ENCODE results near the gene RNF7.
"Not testable (repeated sequence)": the region's sequence is repeated elsewhere in the genome, so short reads cannot be mapped to it uniquely, and the experiment has no call there.

RNF7 gene

DNA sequence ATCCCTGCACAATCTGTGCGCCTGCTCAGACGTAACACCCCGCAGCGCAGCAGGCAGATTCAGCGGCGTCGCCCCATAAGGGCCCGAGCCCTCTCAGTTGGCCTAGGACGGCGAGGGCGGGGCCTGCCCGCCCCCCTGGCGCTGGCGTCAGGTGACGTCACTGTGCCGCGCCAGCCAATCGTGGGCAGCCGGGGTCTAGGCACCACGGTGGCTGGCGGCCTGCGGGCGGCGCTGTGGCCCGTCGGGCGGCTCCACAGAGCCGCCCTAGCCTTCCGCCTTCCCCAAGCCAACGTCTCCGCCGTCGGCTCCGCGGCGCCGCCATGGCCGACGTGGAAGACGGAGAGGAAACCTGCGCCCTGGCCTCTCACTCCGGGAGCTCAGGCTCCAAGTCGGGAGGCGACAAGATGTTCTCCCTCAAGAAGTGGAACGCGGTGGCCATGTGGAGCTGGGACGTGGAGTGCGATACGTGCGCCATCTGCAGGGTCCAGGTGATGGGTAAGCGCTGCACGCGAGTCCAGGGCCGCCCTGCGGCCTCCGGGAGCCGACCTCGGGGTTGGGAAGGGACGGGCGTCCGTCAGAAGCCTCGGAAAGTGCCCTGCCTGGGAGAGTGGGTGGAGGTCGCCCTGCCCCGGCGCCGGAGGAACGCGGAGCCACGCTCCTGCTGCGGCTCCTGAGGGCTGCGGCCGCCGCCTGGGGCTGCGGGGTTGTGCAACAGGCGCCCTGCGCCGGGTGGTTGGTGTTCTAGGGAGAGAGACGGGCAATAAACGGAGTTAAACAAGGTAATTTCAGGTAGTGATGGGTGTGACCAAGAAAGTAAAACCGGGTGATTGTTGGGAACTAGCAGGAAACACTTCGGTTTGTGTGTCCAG is at the start of gene RNF7:
Gene RNF7, plus strand, starts transcription at position 277 of the 869 bp plus-strand sequence. Its CDS starts 44 bp downstream, at position 321.
- DNase-seq = peak; percentile 94

- peak; percentile 98 for DNase-seq
Observed at GRCh38 chr3:141690431-141691072, 47.5 kb upstream of the RNF7 start.

DNA sequence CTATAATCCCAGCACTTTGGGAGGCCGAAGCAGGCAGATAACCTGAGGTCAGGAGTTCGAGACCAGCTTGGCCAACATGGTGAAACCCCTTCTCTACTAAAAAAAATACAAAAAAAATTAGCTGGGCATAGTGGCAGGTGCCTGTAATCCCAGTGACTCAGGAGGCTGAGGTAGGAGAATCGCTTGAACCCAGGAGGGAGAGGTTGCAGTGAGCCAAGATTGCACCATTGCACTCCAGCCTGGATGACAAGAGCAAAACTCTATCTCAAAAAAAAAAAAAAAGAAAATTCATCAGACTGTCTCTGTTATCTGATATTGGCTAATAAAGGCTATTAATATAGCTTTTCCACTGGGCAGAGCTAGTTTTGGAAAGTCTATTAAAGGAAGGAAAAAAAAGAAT is 46.6 kb upstream of the RNF7 start:
- not testable (repeated sequence) for DNase-seq

DNA sequence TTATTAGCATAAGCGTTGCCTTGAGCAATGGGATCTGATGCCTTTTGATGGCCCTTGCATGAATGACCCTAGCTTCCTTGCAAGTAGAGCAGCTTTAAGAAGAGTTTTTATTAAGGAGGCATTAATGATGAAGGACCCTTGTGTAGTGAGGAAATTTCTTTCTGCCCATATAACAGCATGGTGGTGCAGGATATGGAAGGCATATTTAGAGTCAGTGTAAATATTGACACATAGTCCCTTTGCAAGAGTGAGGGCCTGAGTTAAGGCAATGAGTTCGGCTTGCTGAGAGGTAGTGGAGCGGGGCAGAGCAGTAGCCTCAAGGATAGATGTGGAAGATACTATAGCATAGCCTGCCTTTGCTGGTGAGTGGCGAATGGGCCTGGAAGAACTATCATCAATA is 45.1 kb upstream of the RNF7 start:
- DNase-seq = not testable (repeated sequence)

DNA sequence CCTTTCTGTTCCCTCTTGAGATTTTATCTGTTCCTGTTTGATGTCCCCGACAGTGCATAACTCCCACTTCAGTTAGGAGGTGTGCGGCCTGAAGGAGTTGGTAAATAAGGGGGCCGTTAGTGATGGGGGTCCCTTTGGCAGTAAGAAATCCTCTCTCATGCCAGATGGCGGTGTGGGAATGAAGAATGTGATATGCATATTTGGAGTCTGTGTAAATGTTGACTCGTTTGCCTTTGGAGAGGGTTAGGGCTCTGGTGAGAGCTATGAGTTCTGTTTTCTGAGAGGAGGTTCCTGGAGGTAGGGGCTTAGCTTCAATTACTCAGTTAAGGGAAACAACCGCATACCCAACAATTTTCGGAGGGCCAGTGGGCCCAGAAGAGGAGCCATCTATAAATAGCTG is 38.8 kb upstream of the RNF7 start:
- no peak for DNase-seq

- DNase-seq = no peak
Observed at GRCh38 chr3:141699897-141700296, 38.2 kb upstream of the RNF7 start.

DNA sequence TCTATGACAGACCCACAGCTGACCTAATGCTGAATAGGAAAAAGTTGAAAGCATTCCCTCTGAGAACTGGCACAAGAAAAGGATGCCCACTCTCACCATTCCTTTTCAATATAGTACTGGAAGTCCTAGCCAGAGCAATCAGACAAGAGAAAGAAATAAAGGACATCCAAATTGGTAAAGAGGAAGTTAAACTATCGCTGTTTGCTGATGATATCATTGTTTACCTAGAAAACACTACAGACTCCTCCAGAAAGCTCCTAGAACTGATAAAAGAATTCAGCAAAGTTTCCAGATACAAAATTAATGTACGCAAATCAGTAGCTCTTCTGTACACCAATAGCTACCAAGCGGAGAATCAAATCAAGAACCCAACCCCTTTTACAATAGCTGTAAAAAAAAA is 34.7 kb upstream of the RNF7 start:
- DNase-seq = not testable (repeated sequence)

- peak; percentile 25 for DNase-seq
Observed at GRCh38 chr3:141707741-141708203, 30.3 kb upstream of the RNF7 start.

DNA sequence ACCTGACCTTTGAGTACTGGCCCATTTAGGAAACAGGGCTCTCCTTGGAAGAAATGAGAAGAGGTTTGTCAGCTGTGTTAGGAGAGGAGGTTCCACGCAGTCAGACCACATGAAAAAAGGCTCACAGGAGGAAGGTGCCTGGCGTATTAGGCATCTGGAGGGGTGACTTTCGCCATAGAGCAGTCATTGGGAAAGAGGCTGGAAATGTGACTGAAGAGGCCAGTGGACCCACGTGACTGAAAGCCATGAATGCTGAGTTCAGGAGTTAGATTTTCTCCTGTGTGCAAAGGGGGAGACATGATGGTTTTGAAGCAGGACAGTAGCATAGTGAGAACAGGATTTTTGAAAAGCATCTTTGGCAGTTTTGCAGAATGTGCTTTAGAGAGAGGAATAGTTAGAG is 29.7 kb upstream of the RNF7 start:
- peak; percentile 61 for DNase-seq

DNA sequence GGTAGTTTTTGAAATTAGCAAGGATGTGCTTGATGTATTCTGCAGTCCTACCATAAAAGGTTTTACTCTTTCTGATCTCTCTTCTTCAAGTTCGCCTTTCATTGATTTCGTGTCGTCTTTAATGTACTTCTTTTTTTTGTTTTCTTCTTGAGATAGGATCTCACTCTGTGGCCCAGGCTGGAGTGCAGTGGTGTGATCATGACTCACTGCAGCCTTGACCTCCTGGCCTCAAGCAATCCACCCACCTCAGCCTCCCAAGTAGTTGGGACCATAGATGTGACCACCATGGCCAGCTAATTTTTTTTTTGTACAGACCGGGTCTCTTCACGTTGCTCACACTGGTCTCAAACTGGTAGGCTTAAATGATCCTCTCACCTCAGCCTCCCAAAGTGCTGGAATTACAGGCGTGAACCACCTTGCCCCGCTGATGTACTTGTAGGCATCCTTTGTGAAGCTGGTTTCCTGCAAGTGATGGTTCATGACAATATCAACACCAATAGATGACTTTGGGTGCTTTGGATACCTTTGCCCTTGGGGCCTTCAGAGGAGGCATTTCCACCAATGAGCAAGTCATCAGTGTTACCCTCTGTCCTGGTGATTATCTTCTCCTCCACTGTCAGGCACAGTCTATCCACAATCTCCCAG is 28.9 kb upstream of the RNF7 start:
- no peak for DNase-seq

- no peak for DNase-seq
Observed at GRCh38 chr3:141710121-141710520, 28.0 kb upstream of the RNF7 start.

DNA sequence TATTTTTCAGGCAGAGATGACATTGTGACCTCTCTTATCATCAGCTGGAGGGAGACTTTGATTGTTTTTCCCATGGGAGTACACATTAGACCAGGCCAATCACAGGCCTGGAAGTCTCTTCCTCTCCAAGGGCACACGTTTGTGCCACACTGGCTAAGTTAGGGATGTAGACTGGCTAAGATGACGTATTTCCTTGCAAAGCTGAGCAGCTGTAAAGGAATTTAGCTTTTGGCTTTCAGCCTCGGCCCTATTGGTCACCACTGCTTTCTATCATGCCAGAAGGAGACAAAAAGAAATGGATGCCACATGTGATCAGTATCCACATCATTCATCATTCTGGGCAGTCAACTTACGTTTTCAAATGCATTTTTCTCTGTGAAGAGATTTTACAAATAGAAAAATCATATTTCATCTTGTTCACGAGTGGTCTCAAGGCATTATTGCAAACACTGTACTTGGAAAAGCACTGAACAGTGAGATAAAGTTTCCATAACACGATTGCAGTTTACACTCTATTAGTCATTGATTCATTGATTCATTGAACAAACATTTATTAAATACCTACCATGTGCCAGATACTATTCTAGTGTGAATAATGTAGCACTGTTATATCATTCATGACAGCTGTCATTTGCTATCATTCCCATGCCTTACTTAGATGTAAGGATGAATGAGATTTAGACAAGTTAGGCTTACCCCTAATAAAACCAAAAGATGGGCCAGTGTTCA is 27.0 kb upstream of the RNF7 start:
- no peak for DNase-seq

DNA sequence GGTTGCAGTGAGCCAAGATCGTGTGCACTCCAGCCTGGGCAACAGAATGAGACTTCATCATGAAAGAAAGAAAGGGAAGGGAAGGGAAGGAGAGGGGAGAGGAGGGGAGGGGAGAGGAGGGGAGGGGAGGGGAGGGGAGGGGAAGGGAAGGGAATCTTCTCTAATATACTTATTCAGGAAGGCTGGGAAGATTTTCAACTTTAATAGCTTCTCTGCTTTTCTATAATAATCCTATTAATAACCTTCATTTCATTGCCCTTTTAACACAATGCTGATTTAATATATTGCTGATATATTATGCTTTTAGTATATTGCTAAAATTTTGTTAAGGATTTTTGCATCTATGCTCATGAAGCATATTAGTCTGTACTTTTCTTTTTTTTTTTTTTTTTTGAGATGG is 23.4 kb upstream of the RNF7 start:
- no peak for DNase-seq

DNA sequence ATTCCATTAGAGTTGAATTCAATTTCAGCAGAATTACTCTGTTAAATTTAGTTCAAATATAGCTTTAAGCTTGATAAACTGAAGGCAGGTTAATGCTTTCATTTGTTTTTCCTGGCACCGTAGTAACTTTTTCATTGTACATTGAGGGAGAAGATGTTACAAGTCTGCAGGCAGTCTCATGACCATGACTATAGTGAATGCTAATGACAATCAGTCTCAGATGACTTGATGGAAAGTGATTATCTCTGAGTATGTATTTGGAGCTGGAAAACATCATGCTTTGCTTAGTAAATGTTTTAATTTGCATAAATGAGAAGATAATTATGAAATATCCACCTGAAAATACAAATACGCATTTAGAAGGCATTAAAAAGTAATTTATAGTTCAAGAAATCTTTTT is 16.0 kb upstream of the RNF7 start:
- no peak for DNase-seq

DNA sequence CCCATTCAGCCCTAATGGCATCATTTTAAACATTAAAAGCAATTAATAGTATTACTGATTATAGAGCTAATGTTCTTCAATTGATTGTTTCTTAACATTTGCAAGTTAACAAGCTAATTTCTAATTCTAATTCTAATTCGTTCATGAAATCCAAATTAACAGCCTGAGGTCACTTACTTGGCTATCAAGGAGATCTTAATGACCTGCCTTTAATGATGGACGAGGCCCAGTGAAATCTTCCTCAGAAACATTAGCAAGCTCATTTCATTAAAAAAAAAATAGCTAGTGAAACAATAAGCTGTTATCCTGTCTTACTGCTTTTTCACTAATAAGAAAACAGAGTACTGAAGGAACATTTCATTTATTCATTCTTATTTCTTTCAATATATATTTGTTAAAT is 15.4 kb upstream of the RNF7 start:
- DNase-seq = no peak

GRCh38 chr3:141723255-141723654 is 14.8 kb upstream of the RNF7 start:
- no peak for DNase-seq

GRCh38 chr3:141724186-141724585 is 13.9 kb upstream of the RNF7 start:
- no peak for DNase-seq

DNA sequence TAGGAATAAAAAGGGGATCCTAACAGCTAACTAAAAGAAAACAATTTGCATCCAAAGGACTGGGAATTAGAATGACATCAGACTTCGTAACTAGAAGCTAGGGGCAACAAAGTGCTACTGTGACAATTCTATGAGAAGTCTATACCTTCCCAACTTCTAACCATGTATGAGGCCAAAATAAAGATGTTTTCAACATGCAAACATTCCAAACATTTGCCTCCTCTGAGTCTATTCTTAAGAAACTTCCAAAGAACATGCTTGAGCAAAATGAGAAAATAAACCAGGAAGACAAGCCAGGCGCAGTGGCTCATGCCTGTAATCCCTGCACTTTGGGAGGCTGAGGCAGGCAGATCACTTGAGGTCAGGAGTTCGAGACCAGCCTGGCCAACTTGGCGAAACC is 13.1 kb upstream of the RNF7 start:
- no peak for DNase-seq

DNA sequence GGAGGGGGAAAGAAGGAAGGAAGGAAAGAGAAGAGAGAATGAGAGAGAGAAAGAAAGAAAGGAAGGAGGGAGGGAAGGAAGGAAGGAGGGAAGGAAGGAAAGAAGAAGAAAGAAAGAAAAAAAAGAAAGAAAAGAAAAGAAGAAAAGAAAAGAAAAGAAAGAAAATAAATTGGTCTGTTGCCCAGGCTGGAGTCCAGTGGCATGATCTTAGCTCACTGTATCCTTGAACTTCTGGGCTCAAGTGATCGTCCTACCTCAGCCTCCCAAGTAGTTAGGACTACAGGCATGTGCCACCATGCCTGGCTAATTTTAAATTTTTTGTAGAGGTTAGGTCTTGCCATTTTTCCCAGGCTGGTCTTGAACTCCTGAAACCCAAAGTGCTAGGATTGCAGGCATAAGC is 11.6 kb upstream of the RNF7 start:
- no peak for DNase-seq

DNA sequence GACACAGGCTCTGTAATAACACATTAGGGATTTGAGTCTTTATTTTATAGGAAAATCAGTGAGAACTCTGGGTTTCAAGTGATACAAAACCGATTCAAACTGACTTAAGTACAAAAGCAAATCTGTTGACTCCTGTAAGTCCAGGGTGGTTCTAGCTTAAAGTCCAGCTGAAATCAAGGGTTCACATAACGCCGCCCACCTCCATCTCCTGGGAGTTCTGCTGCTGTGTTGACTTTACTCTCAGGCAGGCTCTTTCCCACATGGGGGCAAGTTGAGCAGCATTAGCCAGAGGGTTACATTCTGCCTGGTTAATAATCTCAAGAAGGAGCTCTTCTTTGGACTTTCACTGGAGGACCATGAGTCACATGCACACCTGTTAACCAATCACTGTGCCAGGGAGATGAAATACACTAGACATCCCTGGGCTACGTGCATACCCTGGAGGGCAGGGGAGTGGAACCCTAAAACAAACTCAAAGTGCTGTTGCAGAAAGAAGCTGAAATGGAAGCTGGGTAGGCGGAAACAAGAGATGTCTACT is 9.7 kb upstream of the RNF7 start:
- DNase-seq = no peak

GRCh38 chr3:141729240-141729639 is 8.9 kb upstream of the RNF7 start:
- DNase-seq = no peak

GRCh38 chr3:141735176-141735575 is 2.9 kb upstream of the RNF7 start:
- peak; percentile 11 for DNase-seq

Measured in MV-4-11 (cell line).